GM21526 (cell line): ENCODE data around the gene ATP6V0A4.
"Not testable (repeated sequence)": the region's sequence is repeated elsewhere in the genome, so short reads cannot be mapped to it uniquely, and the experiment has no call there.

ENCODE experiments used
- ATAC-seq: cut with Tn5 transposase; IDR thresholded peaks from one replicate; pipeline ENCODE4 v1.9.1; 2021; ENCODE audit warnings: moderate library complexity; ENCODE audit not compliant: unreplicated experiment, low FRiP score

The ATP6V0A4 gene

DNA sequence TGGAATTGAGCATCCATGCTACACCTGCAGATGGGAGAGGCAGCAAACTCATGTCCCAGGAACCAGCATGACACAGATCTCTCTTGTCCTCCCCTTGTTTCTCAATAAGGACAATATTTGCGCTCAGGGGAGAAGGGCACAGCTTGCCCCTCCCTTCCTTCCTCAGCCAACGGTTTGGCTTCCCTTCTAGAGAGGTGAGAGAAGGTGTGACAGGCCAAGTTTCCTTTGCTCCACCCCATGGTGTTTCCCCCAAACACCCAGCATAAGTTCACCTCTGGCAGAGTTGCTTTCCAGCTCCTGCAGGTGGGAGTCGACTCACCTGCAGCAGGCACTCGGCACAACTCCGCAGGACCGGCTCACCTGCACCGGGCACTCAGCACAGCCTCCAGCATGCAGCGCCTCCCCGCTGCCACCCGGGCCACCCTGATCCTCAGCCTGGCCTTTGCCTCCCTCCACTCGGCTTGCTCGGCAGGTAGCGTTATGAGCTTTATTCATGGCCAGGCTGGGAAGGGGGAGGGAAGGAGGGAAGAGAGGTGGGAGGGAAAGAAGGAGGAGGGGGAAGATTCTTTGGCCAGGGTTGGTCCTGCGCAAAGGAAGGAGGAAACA, at the start of gene ATP6V0A4, which contains the start of gene TMEM213:
ATP6V0A4 (minus strand) TSS at position 482 of the 606 bp plus-strand sequence. CDS start 26,949 bp downstream, outside the sequence.
TMEM213 (plus strand) TSS at position 280 of the 606 bp plus-strand sequence; CDS start at position 391, 111 bp downstream.
- ATAC-seq, result no peak

GRCh38 chr7:138845711-138846110, 47.7 kb upstream of the ATP6V0A4 start:
- ATAC-seq, result no peak

- no peak for ATAC-seq
These were observed 45.9 kb upstream of the ATP6V0A4 start for GRCh38 chr7:138843632-138844580.

DNA sequence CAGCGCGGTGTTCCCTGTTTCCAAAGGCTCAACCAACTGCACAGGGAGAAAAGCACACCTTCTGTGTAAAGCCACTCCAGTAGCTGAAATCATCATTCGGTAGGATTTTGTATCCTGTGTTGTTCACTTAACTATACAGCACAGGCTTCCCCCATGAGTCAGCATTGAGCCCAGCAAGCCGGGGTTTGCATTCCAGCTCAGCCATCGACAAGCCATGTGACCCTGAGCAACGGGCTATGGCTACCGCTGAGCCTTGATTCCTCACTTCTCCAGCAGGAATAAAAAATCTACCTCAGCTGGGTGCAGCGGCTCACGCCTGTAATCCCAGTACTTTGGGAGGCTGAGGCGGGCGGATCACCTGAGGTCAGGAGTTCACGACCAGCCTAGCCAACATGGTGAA, 44.1 kb upstream of the ATP6V0A4 start:
- no peak for ATAC-seq

DNA sequence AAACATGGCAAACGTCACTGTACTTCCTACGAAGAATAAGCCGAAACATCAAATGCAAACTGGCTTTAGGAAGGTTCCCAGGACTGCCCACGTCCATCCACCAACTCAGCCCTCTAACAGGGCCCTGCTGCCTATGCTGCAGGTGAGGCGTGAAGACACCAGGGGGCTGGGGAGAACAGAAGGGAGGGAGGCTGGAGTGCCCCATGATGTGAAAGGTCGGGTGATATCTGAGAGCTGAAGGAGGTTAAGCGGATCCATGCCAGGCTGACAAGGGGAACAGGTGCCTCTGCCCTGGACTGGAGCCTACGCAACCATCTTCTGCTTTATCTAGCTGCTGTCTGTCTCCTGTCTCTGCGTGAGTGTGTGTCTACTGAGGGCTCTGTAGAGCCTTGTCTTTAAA, 40.2 kb upstream of the ATP6V0A4 start:
- ATAC-seq, result no peak

- no peak for ATAC-seq
These were observed 39.6 kb upstream of the ATP6V0A4 start for GRCh38 chr7:138837627-138838026.

DNA sequence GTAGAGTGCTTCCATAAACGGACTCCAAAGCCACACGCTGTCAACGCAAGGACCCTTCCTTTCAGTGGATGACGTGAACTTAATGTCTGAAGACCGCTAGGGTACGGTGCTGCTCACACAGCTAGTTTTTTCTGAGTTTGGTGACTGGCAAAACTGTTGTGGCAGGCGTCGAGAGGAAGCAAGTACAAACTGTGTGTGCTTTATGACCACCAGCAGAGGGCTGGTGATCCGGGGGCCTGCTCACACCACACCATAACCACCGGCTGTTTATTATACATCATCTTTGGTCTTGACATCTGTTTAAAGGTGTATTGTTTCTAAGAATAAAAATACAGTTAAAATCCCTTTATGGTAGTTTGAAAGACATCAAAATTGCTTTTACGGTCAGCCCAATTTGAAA, 37.1 kb upstream of the ATP6V0A4 start:
- ATAC-seq, result no peak

- ATAC-seq, result no peak
These were observed 36.6 kb upstream of the ATP6V0A4 start for GRCh38 chr7:138834583-138834982.

GRCh38 chr7:138833596-138833995, 35.6 kb upstream of the ATP6V0A4 start:
- no peak for ATAC-seq

DNA sequence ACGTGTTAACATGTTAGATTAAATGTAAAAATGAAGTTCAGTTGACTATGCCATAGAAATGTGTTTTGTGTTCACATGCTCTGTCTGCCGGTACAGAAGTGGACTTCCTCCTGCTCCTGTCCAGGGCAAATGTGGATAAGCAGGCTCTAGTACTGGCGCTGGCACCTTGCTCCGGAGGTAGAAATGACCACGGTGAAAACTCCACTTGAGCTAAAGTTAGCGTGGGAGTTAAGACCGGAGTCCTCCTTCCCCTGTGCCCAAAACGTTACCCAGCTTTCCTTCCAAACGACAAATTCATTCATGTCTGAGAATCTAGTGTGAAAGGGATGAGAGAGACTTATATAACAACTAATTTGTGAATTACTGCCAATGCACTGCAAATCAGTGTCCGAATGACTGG, 35.0 kb upstream of the ATP6V0A4 start:
- ATAC-seq, result no peak

DNA sequence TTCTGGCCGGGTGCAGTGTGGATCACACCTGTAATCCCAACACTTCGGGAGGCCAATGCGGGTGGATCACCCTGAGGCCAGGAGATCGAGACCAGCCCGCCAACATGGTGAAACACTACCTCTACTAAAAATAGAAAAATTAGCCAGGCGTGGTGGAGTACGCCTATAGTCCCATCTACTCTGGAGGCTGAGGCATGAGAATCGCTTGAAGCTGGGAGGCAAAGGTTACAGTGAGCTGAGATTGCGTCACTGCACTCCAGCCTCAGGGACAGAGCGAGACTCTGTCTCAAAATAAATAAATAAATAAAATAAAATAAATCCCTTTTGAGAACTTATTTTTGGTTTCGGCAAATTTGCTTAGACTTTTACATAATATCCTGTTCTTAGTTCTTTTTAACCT, 31.3 kb upstream of the ATP6V0A4 start:
- ATAC-seq, result no peak

GRCh38 chr7:138828302-138828701, 30.3 kb upstream of the ATP6V0A4 start:
- ATAC-seq, result no peak

DNA sequence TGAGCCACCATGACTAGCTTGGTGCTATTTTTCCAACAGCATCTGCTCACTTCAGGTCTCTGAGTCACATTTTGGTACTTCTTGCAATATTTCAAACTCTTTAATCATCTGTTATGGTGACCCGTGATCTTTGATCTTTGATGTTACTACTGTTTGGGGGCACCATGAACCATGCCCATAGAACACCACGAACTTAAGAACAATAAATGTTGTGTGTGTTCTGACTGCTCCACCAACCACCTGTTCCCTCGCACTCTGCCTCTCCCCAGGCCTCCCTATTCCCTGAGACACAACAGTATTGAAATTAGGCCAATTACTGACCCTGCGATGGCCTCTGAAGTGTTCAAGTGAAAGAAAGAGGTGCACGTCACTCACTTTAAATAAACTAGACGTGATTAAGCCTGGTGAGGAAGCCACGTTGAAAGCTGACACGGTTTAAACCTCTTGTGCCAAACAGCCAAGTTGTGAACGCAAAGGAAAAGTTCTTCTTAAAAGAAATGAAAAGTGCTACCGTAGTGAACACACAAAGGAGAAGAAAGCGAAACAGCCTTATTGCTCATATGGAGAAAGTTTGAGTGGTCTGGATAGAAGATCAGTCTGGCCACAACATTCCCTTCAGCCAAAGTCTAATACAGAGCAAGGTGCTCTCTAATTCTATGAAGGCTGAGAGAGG, 27.2 kb upstream of the ATP6V0A4 start:
- ATAC-seq, result no peak

- no peak for ATAC-seq
These were observed 25.0 kb upstream of the ATP6V0A4 start for GRCh38 chr7:138822867-138823535.

- no peak for ATAC-seq
These were observed 23.9 kb upstream of the ATP6V0A4 start for GRCh38 chr7:138821912-138822311.

GRCh38 chr7:138819625-138820024, 21.6 kb upstream of the ATP6V0A4 start:
- no peak for ATAC-seq

GRCh38 chr7:138816650-138817049, 18.7 kb upstream of the ATP6V0A4 start:
- no peak for ATAC-seq

- no peak for ATAC-seq
These were observed 16.9 kb upstream of the ATP6V0A4 start for GRCh38 chr7:138814816-138815332.

DNA sequence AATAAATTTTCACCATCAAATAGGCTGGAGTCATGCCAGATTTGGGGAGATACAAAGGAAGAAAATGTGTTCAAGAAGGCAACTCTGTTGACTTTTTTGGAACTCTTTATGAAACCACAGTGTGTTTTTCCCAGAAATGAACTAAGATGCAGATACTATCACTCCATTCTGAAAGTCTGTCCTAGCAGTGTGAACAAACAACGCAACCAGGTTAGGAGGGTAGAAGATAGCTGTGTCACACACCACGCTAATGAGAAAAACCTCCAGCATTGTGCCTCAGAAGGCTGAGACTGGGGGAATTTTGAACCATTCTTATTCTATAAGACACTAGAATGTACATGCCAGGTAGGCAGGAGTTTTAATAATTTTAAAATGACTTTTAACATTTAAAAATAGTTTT, 15.9 kb upstream of the ATP6V0A4 start:
- no peak for ATAC-seq

DNA sequence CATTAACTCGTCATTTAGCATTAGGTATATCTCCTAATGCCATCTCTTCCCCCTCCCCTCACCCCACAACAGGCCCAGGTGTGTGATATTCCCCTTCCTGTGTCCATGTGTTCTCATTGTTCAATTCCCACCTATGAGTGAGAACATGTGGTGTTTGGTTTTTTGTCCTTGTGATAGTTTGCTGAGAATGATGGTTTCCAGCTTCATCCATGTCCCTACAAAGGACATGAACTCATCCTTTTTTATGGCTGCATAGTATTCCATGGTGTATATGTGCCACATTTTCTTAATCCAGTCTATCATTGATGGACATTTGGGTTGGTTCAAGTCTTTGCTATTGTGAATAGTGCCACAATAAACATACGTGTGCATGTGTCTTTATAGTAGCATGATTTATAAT, 13.3 kb upstream of the ATP6V0A4 start:
- ATAC-seq, result not testable (repeated sequence)
